GM21447 (cell line): Measurements from ENCODE around the gene SEMA5B.

Source experiments
- ATAC-seq: cut with Tn5 transposase; IDR thresholded peaks from one replicate; pipeline ENCODE4 v1.9.1; 2021; ENCODE audit not compliant: unreplicated experiment

The SEMA5B gene

DNA sequence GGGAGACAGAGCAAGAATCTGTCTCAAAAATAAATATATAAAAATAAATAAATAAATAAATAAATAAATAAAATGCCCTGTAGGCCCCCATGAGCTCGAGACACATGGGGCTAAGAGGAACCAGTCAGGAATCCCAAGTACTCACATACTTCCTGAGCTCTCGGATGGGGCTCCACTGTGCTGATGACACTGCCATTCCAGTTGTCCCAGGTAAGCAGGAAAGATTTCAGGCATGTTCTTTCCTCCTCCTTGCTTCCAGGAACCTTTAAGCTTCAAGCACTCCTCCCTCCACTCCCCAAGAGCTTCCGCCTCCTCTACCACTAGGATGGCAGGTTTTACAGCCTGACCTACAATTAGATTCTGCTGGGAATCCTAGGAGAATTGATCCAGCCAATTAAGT is 119.3 kb downstream of the SEMA5B start:
- no peak for ATAC-seq

DNA sequence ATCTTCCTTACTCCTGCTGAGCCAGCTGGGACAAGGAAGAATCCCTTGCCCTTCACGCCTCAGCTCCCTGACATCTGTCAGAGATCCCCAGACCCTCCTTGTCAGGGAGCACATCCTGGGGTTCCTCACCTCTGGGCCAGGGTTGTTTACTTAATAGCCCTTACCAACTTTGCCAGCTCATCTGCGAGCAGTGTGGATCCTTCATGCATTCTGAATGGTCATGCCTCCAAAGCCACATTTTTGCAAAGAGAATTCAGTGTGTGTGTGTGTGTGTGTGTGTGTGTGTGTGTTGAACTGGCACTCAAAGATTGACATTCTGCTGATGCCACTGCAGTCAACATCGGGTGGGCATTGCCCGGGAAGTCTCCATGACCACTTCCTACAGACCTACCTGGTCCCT is 120.1 kb downstream of the SEMA5B start:
- ATAC-seq, result no peak

DNA sequence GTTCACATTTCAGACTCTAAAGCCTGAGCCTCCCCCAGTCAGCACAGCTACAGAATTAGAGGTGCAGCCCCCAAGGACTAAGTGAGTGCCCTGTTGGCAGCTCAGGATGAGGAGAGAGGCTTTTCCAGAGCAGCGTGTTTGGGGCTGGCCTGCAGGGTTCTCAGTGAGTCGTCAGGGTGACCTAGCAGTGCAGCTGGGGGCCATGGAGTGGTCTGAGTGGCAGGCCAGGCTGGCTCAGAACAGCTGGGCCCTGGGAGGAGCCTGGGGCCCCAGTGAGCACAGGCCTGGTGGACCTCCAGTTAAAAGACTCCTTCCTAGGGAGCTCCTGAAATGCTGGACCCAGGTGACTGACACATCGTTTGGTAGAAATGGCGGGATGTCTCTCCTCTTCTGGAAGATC is 124.4 kb downstream of the SEMA5B start:
- ATAC-seq, result no peak

DNA sequence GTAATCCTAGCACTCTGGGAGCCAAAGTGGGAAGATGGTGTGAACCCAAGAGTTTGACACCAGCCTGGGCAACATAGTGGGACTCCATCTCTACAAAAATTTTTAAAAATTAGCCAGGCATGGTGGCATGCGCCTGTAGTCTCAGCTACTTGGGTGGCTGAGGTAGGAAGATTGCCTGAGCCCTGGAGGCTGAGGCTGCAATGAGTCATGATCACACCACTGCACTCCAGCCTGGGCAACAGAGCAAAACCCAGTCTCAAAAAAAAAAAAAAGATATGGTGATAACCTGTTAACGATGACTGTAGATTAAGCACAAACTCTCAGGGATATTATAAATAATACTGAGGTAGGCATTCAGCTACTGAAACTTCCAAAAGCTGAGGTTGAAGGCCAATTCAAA is 125.2 kb downstream of the SEMA5B start:
- ATAC-seq, result no peak

DNA sequence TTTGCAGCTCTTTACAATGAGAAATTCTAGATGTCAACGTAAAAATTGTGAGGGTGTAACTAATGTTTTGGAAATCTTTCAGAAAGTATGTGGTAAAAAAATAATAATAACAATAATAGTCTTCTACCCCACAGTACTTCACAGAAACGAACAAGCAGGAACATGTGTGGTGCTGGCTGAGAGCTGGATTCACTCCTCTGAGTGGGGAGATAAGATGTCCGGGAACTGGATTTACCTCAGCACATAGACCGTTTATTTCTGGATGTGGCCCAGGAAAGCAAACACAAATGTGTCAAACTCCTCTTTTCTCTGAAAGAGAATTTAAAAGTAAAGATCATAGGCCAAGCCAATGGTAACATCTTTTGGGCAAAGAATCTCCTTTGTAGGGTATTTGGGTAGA is 129.3 kb downstream of the SEMA5B start:
- ATAC-seq, result no peak

DNA sequence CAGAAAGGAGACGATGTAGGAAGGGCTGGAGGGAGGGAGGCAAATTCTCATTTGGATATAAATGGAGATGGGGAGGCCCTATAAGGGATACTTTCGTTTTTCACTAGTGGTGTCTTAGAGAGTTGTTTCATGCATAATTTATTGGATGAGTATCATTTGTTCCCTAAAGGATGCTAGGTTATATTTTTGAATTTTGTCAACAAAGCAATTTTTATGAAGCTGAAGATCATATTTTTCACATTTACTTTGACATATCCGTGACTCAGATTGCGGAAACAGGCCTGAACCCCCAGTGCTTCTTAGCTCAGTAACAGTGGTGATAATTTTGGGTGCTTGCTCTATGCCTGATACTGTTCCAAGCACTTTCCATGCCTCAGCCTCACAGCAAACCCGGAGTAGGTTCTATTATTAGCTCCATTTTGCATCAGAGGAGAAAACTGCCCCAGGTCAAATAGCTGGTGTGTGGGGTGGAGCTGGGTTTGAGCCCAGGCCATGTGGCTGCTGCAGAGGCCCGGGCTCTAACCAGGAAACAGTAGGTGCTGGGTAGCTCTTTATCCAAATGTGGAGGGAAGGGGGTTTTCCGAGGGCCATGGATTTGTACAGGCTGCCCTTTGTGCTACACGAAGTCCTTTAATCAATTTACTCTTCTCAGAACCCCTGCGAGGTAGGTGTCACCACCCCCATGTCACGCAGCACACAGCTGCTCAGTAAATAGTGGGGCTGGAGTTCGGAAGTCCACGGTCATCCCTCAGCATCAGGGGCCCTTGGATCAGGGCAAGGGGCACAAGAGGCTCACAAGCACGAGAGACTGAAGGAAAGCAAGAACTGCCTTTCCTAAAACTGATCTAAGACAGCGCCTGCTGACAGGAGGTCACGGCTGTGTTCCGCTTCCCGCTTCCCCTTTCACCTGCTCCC is 133.6 kb downstream of the SEMA5B start:
- no peak for ATAC-seq

DNA sequence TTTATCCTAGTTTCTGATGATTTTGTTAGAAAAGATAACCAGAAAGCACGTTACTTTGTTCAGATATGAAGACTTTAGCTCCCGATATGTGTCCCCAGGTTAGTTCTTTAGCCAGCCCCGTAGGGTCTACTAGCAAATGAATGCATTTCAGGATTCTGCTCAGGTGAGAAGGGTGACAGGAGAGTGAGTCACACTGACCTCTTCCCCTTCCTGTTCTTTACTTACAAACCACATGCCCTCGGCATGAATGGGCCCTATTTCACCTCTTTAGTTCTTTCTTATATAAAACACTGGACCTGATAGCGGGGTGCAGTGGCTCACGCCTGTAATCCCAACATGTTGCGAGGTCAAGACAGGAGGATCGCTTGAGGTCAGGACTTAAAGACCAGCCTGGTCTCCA is 134.3 kb downstream of the SEMA5B start:
- no peak for ATAC-seq

DNA sequence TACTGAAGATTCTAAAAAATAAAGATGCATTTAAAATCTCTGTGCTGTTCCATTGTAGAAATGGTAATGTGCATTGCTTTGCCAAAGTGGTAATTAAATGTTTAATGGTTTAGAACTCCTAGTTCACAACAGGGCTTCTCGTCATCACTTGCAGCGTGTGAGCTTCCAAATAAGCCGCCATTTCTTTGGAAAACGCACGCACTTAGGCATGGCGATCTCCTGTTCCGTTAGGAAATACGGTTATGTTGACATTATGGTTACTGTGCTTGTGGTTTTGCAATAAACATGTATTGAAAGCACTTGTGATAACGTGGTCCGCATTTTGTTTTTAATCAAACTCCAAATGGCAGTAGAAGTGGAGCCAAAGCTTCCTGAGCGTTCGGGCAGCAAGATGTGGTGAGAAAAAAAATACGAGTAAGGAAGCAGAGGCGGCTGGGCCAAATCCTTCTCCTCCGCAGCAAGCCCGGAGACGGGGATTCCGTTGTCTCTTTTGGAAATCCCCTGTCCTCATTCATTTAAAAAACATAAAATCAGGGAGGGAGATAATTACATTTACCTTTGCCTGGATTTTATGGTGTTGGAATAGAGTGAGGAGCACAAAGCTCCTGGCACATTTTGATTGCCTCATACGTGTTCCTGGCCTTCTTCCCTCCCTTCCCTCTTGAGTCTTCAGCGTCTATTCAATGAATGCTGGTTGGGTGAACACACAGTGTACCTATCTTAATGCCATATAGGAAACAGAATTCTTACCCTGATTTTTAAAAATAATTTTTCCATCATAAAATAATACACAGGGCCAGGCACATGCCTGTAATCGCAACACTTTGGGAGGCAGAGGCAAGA is 135.2 kb downstream of the SEMA5B start:
- ATAC-seq, result no peak

DNA sequence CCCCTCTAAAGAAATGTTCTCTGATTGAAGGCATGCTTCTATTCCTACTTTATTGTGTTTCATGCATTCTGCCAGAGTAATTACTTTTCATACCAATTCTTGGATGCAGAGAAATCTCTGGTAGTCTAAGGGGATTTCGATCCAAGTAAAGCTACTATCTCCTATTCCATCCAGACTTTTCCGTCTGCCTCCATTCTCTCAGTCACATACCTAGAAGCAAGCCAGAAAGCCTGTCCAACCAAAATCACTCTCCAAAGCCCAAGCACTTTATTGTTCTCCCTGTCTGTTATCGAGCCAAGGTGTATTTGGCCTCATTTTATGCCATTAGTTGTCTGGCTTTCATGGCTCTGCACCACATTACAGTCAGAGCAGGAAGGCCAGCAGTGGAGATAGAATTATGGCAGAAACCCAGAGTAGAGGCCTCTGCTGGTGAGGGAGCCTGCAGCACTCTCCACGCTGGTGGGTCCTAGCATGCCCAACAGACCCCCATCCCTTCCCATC is 136.8 kb downstream of the SEMA5B start:
- no peak for ATAC-seq

DNA sequence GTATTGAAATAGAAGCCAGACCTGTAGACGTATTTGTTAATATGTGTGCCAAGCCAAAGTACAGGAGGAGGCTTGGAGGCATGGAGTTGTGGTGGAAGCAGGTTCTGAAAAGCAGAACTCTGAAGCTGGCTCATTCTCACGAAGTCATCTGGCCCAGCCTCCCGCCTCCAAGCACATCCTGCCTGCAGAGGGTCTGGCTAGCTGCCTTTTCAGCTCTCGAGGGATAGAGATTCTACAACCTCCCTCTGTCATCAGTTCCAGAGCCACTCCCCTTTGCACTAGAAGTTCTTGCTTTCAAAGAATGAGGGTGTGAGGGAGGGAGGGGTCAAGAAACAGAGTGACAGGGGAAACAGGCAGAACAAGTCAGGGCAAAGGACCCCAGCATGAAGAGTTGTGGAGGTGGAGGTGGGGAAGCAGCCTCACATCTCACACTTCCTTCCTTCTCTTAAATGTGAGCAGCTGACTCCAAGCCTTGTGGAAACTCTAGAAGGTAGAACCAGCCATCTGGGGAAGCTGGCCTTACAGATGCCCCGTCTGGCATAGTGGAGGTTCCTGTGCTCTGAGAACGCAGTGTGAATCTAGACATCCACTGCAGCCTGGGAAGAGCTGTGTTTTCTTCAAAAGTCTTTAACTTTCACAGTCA is 137.4 kb downstream of the SEMA5B start:
- ATAC-seq, result no peak

DNA sequence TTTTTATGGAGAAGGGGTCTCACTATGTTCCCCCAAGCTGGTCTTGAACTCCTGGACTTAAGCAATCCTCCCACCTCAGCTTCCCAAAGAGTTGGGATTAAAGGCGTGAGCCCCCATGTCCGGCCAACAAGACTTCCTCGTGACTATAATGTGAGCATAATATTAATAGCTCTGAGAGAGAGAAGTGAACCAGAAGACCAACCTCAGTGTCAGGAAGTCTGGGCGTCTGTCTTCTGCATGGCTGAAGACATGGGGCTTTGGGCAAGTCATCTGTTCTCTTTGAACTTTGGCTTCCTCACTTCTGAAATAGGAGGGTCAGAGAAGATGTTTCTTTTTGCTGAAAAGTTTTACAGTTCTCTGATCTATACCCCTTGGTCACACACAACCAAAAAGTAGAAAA is 140.6 kb downstream of the SEMA5B start:
- ATAC-seq, result no peak

DNA sequence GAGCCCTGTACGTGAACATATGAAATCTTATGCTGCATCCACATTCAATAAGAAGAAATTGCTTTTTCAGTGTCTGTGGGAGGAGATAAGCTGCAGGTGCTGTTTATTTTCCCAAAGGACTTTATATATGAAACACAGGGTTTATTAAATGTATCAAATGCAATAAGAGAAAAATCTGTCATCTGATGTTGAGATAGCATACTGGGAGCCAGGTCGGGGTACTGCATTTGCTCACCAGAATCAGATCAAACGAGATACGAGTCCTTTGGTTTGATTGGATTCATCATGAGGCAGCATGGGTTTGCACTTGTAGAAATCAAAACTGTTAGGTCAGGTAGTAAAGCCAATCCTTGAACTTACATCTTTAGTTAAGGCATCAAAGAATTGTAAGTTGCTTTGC is 141.3 kb downstream of the SEMA5B start:
- no peak for ATAC-seq

DNA sequence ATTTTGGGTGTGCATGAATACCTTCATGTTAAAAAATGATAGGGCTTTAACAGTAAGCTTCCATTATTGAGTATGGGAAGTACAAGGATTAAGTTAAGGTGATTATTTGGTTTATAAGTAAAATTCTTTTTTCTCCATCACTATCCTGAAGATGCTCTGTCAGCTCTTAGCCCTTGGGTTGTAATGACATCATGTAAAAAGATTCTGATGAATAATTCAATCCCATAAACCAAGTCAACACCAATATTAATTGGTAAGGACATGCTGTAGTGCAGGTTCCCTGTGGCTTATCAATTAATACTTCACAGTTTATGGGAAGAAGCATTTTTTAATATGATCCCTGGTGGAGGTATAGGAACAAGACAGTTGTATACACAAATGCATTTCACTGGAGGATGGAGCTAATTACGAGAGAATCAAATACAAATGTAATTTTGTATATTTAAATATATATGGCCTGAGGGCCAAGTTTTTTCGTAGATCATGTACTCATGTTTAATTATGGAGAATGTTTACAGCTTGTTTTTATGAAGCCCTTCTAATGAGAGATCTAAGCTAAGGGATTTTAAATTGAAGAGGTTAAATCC is 145.1 kb downstream of the SEMA5B start:
- ATAC-seq, result no peak

DNA sequence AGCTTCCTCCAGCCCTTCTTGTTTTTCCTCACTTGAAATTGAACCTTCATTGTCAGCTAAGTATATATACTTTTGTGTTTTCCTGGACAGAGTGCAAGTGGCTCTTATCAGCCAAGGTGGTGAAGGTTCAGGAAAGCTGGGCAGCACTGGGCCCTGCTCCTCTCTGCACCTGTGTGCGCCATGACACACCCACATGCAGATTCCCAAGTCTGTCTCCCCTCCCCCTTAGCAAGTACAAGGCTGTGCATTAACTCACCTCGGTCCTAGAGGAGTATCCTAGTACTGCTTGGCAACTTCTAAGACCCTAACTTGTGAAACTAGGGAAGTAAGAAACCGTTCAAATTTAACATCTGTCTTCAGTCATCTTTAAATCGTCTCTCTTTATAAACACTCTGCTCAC is 146.9 kb downstream of the SEMA5B start:
- no peak for ATAC-seq

DNA sequence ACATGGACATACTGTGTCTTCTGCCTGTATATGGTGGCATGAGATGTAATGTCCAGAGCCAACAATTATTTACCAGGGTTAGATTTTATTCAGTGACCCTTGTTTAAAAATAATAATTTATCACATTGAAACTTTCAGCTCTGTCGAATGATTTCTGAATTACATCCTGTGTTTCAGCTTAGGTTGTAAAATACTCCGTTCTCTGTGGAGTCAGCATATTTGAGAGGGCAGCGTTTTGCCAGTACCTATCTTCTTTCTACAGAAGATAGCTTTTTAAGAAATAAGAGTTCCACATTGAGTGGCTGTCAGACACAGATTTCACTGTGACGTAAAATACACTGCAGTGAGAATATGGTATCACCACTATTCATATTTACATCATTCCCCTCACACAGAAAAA is 147.4 kb downstream of the SEMA5B start:
- ATAC-seq, result no peak

DNA sequence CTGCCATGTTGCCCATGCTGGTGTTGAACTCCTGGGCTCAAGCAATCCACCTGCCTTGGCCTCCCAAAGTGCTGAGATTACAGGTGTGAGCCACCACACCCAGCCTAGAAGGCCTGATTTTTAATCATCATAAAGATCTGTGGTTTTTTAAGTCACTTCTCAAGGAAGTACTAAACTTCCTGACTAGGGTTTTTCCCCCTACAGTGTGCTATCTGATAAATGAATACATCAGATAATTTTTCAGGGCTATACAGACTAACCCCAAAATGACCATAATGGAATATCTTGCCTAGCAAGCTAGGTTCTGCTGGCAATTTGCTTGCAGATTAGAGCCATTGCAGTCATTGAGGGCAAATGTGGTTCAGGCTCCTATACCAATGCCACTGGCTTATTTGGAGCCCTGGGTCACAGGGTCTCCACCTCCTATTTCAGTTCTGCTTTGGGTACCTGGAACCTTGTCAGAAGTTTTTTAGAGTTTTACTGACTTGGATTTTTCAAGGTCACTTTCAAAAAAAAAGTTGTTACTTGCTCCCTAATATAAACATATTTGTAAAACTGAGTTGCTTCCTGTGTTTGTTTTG is 151.9 kb downstream of the SEMA5B start:
- no peak for ATAC-seq

DNA sequence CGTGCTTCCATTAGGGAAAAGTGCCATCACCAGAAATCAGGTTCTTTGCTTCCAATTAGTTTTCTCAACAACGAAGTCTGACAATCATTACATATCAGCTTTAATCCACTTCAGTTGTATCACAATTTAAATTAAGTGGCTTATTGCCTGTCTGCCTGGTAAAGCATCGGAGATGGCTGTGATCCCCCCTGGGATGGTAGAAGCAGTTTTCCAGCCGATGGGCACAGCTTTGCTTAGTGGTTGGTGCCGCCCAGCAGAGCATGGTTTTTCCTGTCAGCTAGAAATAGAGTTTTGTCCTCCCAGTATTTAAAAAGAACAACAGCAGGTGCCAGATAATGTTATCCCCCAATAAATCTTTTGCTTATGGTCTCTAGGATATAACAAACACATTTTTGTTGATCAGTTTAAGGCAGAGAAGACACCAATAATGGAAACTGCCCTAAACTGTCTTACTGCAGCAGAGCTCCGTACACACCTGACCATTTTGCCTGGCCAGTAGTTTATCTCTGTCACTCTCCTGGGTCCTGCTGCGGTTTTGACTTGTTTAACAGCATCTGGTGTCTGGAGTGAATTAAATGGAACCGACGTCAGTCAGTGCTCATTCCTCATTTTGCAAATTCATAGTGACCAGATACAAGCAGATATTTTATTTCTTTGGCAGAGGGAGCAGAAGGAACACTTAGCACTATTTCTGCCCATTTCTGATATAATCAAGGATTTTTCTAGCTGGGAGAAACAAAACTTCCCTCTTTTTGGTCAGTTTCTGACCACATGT is 153.6 kb downstream of the SEMA5B start:
- ATAC-seq, result no peak

DNA sequence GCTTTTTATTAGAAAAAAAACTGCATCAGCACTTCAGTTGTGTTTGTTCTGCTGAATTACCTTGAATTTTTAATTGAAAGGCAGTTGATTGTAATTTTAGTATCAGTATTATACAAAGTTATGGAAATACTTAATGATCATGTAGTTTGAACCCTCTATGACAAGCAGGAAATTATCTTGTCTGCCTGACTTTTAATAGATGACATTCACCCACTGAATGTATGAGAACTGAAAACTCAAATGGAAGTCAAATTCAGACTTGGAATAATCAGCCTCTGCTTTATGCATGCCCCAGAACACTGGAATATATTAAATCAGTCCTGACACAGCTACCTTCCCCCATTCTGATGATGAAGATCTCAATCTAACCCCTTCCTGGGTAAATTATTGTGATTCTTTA is 159.2 kb downstream of the SEMA5B start:
- no peak for ATAC-seq

DNA sequence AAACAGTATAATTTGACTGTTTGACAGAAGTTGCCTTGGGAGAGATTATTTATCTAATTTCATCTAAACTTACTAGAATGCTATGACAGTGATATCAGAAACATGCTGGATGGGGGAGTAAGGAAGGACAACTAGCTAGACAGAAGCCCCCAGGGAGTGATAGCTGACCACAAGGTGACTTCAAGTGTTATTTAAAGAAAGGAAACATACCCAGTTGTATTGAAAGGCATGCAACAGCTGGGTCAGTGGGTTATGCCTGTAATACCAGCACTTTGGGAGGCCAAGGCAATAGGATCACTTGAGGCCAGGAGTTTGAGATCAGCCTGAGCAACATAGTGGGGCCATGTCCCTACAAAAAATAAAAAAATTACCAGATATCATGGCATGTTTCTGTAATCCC is 163.1 kb downstream of the SEMA5B start:
- no peak for ATAC-seq

DNA sequence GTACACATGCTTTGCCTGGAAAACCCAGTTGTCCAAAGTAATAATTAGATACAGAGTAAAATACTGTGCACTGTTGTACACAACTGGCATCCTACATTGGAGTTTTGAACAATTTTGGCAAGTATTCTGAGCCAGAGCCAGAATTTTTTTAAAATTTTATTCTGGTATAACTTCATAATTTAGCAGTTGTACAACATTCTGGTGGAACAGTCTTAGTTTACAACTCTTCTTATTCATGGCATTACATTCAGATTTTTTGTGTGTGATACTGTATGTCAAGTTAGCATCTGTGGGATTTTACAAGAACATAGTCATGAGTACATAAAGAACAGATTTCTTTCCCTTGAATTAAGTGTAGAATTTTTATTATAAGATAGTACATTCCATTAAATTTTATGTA is 165.2 kb downstream of the SEMA5B start:
- no peak for ATAC-seq
